ENCODE measurements around the gene COG5.

- TF ChIP-seq CTCF (conservative IDR thresholded peaks at IDR 0.05; ENCODE audit: low read depth, low read length) (no peak), POLR2A (IDR thresholded peaks at IDR 0.05; ENCODE audit: low read depth, low read length) (no peak)
Measured at GRCh38 chr7:107609811-107610261, 46.1 kb upstream of the COG5 start.

Measured in IMR-90 (cell line).